GM12878 (cell line): ENCODE results near the gene CES3.

ENCODE experiments used
- CTCF ChIP-seq, 3 experiments: IDR thresholded peaks in 2 of 3; conservative IDR thresholded peaks in 1 of 3; 2 replicates each; pipeline ENCODE4 v1.5.1; 2011; ENCODE audit warnings: low read depth in 3 of 3, low read length in 3 of 3, mild to moderate bottlenecking in 3 of 3, control low read depth in 2 of 3, moderate library complexity in 2 of 3, inconsistent platforms in 1 of 3, mixed read lengths in 1 of 3; ENCODE audit not compliant: control insufficient read depth in 2 of 3, insufficient read depth in 1 of 3; ENCODE audit errors: extremely low read depth in 1 of 3
- DPF2 ChIP-seq: fragments of 450-650 bp; IDR thresholded peaks from 2 replicates; pipeline ENCODE4 v1.6.1; 2017; ENCODE audit warnings: mild to moderate bottlenecking
- ETV6 ChIP-seq, 2 experiments: fragments of 450-650 bp in 1 of 2; IDR thresholded peaks in 1 of 2; conservative IDR thresholded peaks in 1 of 2; 2 replicates each; pipeline ENCODE4 v1.6.1; 2014; ENCODE audit warnings: antibody characterized with exemption in 1 of 2, borderline replicate concordance in 1 of 2, low read depth in 1 of 2, mild to moderate bottlenecking in 1 of 2, moderate library complexity in 1 of 2
- FOXK2 ChIP-seq: fragments of 450-650 bp; IDR thresholded peaks from 2 replicates; pipeline ENCODE4 v1.6.1; 2017; ENCODE audit warnings: mild to moderate bottlenecking, moderate library complexity
- HDAC2 ChIP-seq: fragments of 200-600 bp; sonication (generic); IDR thresholded peaks from 2 replicates; pipeline ENCODE4 v1.6.1; 2017
- IKZF2 ChIP-seq, 2 experiments: fragments of 450-650 bp; IDR thresholded peaks; 2 replicates each; pipeline ENCODE4 v1.6.1; 2017; ENCODE audit warnings: mild to moderate bottlenecking in 2 of 2, moderate library complexity in 2 of 2
- IRF4 ChIP-seq: IDR thresholded peaks from 2 replicates; pipeline ENCODE4 v1.6.1; 2011; ENCODE audit warnings: low read depth, low read length
- MXI1 ChIP-seq: fragments of 150-350 bp; IDR thresholded peaks from 2 replicates; pipeline ENCODE4 v1.6.1; 2011; ENCODE audit warnings: low read depth, mild to moderate bottlenecking, inconsistent platforms, low read length, improper control_type of control experiment
- NKRF ChIP-seq: fragments of 450-650 bp; conservative IDR thresholded peaks from 2 replicates; pipeline ENCODE4 v1.6.1; 2017; ENCODE audit warnings: mild to moderate bottlenecking, moderate library complexity
- TAF1 ChIP-seq: IDR thresholded peaks from 2 replicates; pipeline ENCODE4 v1.6.1; 2011; ENCODE audit warnings: mild to moderate bottlenecking, low read depth, low read length, borderline replicate concordance
- ZNF207 ChIP-seq: fragments of 450-650 bp; IDR thresholded peaks from 2 replicates; pipeline ENCODE4 v1.6.1; 2014; ENCODE audit warnings: antibody characterized with exemption, mild to moderate bottlenecking, borderline replicate concordance
- ZNF274 ChIP-seq: IDR thresholded peaks from one replicate; pipeline ENCODE4 v1.8.0; 2011; ENCODE audit not compliant: insufficient read length, insufficient read depth
- ZNF384 ChIP-seq: IDR thresholded peaks from 2 replicates; pipeline ENCODE4 v1.6.1; 2012; ENCODE audit warnings: low read depth, mild to moderate bottlenecking, low read length, improper control_type of control experiment, borderline replicate concordance
- TF ChIP-seq, protein P1 (sequence below): IDR thresholded peaks from 2 replicates; pipeline ENCODE4 v1.6.1; 2012; ENCODE audit warnings: low read length, inconsistent platforms

GRCh38 chr16:66958857-66959703, 2.0 kb upstream of the CES3 start:
- TF ChIP-seq ZNF207 (no peak), CTCF (IDR thresholded peaks at IDR 0.05 in 2 of 3, conservative IDR thresholded peaks at IDR 0.05 in 1 of 3; ENCODE audit: control insufficient read depth in 2 of 3, extremely low read depth in 1 of 3, insufficient read depth in 1 of 3, low read depth in 3 of 3, low read length in 3 of 3) (no peak), TAF1 (no peak), HDAC2 (no peak), ZNF274 (no peak), NKRF (no peak), ZNF384 (no peak), ETV6 (conservative IDR thresholded peaks at IDR 0.05 in 1 of 2, IDR thresholded peaks at IDR 0.05 in 1 of 2; ENCODE audit: borderline replicate concordance in 1 of 2, low read depth in 1 of 2) (no peak), FOXK2 (no peak), IRF4 (no peak), IKZF2 (IDR thresholded peaks at IDR 0.05) (no peak), DPF2 (no peak), MXI1 (no peak)
- TF ChIP-seq, protein P1, sequence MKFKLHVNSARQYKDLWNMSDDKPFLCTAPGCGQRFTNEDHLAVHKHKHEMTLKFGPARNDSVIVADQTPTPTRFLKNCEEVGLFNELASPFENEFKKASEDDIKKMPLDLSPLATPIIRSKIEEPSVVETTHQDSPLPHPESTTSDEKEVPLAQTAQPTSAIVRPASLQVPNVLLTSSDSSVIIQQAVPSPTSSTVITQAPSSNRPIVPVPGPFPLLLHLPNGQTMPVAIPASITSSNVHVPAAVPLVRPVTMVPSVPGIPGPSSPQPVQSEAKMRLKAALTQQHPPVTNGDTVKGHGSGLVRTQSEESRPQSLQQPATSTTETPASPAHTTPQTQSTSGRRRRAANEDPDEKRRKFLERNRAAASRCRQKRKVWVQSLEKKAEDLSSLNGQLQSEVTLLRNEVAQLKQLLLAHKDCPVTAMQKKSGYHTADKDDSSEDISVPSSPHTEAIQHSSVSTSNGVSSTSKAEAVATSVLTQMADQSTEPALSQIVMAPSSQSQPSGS, result no peak
